ENCODE data around the gene SERPINB6.

Gene SERPINB6

DNA sequence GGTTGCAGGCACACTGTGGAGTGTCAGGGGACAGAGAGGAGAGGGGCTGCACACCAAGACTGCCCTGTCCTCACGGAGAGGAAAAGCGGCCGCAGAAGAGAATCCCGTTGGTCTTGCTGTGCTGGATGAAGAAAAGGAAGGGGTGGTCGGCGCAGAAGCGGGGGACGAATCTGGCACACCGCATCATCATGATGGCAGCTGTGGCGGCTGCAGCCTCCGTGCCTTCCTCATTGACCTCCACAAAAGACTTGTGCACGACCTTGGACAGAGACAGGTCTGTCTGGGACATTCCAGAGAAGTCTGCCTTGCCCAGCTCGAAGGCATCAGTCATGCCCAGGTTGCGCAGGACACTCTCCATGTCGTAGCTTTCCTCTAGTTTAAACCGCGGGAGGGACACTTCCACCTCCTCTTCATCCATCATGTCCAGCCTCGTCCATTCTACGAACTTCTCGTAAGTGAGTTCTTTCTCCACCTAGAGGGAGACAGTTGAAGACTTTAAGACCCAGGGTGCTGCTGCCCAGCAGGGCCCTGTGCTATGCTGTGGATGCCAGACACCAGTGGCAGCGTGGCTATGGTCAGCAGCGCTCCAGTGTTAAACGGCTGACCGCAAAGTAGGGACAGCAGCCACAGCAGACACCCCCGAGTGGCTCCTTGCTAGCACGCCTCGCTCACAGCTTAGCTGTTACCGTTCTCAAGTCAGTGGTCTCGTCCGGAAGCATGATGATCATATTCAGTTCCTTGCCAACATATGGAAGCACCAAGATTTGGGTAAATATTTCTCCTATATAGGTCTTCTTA lies 22.9 kb downstream of the SERPINB6 start:
- H3K4me1 Mint-ChIP-seq: peaks cover 53% of the 10 kb centered on the region
- TF ChIP-seq, protein P1, sequence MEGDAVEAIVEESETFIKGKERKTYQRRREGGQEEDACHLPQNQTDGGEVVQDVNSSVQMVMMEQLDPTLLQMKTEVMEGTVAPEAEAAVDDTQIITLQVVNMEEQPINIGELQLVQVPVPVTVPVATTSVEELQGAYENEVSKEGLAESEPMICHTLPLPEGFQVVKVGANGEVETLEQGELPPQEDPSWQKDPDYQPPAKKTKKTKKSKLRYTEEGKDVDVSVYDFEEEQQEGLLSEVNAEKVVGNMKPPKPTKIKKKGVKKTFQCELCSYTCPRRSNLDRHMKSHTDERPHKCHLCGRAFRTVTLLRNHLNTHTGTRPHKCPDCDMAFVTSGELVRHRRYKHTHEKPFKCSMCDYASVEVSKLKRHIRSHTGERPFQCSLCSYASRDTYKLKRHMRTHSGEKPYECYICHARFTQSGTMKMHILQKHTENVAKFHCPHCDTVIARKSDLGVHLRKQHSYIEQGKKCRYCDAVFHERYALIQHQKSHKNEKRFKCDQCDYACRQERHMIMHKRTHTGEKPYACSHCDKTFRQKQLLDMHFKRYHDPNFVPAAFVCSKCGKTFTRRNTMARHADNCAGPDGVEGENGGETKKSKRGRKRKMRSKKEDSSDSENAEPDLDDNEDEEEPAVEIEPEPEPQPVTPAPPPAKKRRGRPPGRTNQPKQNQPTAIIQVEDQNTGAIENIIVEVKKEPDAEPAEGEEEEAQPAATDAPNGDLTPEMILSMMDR (IDR thresholded peaks at IDR 0.05): no peak
- H3K4me3 Mint-ChIP-seq: no peak overlapping the region
- no peak for DNase-seq
- no peaks in the 10 kb centered on the region for H3K9me3 Mint-ChIP-seq
- peaks cover 8% of the 10 kb centered on the region for H3K27me3 Mint-ChIP-seq (ENCODE audit: low read depth, poor library complexity)
- H3K36me3 Mint-ChIP-seq (ENCODE audit: low read depth): peaks cover 16% of the 10 kb centered on the region
- H3K27ac Mint-ChIP-seq: peak overlapping the region; percentile 82

GRCh38 chr6:2947445-2947844 lies 23.9 kb downstream of the SERPINB6 start:
- Mint-ChIP-seq H3K9me3 (no peaks in the 10 kb centered on the region), H3K4me3 (peak overlapping the region; percentile 20), H3K36me3 (ENCODE audit: low read depth) (peaks cover 16% of the 10 kb centered on the region), H3K4me1 (peaks cover 56% of the 10 kb centered on the region), H3K27ac (peak overlapping the region; percentile 91), H3K27me3 (ENCODE audit: low read depth, poor library complexity) (peaks cover 9% of the 10 kb centered on the region)
- no peak for DNase-seq
- TF ChIP-seq, protein P1 (IDR thresholded peaks at IDR 0.05): no peak

DNA sequence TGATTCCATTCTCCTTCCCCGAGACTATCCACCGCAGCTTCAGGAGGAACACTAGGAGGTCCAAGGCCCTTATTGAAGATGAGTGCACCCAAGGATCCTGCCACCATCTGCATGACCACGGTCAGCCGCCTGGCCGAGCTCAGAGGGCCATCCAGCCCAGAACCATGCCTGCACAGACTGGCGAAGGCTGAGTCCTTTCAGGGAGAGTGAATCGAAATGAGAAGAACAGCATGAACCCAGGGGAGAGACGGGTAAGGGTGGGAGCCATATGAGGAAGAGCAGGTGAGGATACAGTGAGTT lies 26.3 kb downstream of the SERPINB6 start:
- H3K36me3 Mint-ChIP-seq (ENCODE audit: low read depth): peaks cover 16% of the 10 kb centered on the region
- no peaks in the 10 kb centered on the region for H3K9me3 Mint-ChIP-seq
- no peak overlapping the region for H3K4me3 Mint-ChIP-seq
- H3K27ac Mint-ChIP-seq: peak overlapping the region; percentile 86
- DNase-seq: no peak
- peaks cover 6% of the 10 kb centered on the region for H3K27me3 Mint-ChIP-seq (ENCODE audit: low read depth, poor library complexity)
- TF ChIP-seq, protein P1 (IDR thresholded peaks at IDR 0.05): no peak
- peaks cover 51% of the 10 kb centered on the region for H3K4me1 Mint-ChIP-seq

DNA sequence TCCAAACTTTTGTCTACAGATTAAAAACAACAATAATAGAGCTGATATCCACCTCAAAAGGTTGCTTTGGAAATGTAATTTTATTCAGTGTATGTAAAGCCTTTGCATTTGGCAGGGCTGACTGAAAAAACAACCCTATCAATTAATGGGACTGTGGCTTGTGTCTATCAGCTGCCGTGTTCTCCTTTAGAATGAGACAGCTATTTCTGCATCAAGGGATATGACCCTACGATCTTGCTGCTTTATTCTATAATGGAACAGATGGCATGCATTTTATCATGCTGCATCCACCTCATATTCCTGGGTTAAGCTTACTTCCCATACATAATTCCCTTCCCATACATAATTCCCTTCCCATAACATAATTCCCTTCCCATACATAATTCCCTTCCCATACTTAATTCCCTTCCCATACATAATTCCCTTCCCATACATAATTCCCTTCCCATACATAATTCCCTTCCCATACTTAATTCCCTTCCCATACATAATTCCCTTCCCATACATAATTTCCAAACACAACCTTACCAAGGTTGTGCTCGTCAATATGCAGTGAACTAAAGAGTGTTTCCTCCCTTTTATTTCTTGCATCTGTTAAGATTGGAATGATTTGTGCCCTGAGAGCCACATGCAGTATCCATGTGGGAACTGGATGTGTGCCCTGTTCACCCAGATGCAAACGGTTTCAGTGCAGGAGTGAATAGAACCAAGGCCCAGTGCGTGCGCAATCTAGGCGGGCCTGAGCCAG lies 26.8 kb downstream of the SERPINB6 start:
- Mint-ChIP-seq H3K27me3 (ENCODE audit: low read depth, poor library complexity) (peaks cover 6% of the 10 kb centered on the region), H3K4me1 (peaks cover 49% of the 10 kb centered on the region), H3K36me3 (ENCODE audit: low read depth) (peaks cover 16% of the 10 kb centered on the region), H3K27ac (peak overlapping the region; percentile 86), H3K4me3 (no peak overlapping the region), H3K9me3 (no peaks in the 10 kb centered on the region)
- no peak for DNase-seq
- TF ChIP-seq, protein P1 (IDR thresholded peaks at IDR 0.05): no peak

DNA sequence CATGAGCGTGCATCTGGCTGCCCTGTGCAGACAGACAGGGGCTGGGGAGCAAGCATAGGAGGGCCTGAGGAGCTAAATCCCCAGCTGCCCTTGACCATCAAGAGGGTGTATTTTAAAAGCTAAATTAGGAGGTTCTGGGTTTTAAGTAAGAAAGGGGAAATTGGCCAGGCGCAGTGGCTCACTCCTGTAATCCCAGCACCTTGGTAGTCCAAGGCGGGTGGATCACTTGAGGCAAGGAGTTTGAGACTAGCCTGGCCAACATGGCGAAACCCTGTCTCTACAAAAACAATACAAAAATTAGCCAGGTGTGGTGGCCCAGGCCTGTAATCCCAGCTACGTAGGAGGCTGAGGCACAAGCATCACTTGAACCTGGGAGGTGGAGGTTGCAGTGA lies 27.8 kb downstream of the SERPINB6 start:
- H3K36me3 Mint-ChIP-seq (ENCODE audit: low read depth): peaks cover 13% of the 10 kb centered on the region
- TF ChIP-seq, protein P1 (IDR thresholded peaks at IDR 0.05): no peak
- peaks cover 6% of the 10 kb centered on the region for H3K27me3 Mint-ChIP-seq (ENCODE audit: low read depth, poor library complexity)
- peak overlapping the region; percentile 11 for H3K27ac Mint-ChIP-seq
- H3K9me3 Mint-ChIP-seq: no peaks in the 10 kb centered on the region
- no peak for DNase-seq
- peaks cover 39% of the 10 kb centered on the region for H3K4me1 Mint-ChIP-seq
- H3K4me3 Mint-ChIP-seq: no peak overlapping the region

Measured in nephron progenitor cell (in vitro differentiated cells).